HG03469 (cell line): Measurements from ENCODE around the gene SPAG17.

Source experiments
- ATAC-seq: cut with Tn5 transposase; IDR thresholded peaks from one replicate; pipeline ENCODE4 v1.9.1; 2021; ENCODE audit warnings: mild to moderate bottlenecking, moderate library complexity, moderate number of reproducible peaks; ENCODE audit not compliant: unreplicated experiment

Gene SPAG17

DNA sequence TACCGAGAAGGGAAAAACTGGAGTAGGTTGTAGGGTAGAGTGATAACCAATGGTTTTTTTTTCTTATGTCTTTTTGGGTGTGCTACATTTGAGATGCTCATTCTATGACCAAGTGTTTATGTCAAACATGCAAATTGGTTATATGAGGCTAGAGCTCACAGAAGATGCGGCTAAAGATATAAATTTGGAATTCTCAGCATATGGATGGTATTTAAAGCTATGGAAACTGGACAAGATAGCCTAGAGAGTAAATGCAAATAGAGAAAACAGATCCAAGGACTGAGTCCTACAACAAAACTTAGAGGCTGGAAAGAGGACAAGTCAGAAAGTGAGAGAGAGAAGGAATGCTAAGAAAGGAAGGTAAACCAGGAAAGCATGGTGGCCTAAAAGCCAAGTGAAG lies 263.0 kb downstream of the SPAG17 start:
- ATAC-seq = no peak

DNA sequence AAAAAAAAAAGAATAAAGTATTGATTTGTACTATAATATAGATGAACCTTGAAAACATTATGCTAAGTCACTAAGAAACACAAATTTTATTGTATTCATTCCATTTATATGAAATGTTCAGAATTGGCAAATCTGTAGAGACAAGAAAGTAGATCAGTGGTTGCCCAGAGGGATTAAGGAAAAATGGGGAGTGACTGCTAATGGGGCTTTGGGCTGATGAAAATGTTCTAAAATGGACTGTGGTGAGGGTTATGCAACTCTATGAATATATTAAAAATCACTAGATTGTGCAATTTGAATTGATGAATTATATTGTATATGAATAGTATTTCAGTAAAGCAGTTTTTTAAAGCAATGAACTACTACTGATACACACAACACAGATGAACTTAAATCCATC lies 265.7 kb downstream of the SPAG17 start:
- ATAC-seq = no peak

DNA sequence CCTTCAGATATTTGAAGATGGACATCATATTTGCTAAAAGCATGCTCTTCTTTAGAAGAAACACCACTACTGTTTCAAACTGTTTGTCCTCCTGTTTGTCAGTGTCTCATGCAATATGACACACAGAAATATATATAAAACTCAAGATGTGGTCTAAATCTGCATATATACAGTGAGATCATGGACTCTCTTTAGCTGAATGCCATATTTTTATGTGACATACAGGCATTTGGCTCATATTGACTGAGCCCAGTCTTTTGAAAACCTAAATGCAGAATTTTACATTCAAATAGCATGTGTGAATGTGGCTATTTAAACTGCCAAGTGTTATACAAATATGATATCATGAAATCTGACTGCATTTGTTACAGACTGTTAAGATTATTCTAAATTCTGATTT lies 274.0 kb downstream of the SPAG17 start:
- no peak for ATAC-seq

DNA sequence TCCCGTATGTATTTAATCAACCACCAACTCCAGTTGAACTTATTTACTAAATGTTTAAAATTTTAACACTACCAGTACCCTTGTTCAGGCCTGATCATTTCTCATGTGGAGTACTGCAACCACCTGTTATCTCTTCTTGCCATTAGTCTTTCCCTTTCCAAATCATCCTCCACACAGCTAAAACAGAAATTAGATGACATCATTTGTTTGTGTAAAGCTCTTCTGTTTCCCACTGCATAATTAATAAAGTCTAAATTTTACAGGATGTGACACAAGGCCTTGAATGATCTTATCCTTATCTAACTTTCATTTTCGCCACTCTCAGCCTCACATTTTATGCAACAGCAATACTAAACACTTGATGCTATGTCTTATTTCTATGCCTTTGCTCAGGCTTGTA lies 280.0 kb downstream of the SPAG17 start:
- no peak for ATAC-seq

DNA sequence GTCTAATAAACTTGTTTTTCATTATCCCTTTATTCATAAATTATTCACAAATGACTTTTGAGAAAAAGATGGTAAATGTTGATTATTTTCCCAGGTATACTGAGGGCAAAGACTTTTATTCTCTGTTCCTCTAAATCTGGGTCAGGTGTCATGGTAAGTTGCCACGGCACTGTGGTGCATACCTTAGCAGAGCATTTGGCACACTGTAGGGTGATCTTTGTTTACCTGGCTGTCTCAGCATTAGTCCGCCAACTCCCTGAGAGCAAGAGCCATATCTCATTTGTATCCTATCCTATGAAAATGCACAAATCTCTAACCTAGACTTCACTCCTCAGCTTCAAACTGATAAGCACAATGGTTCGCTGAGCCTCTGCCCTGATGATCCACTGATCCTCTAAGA lies 280.5 kb downstream of the SPAG17 start:
- ATAC-seq = no peak
